HG03378 (cell line): ENCODE measurements around the gene TPCN2.
"Not testable (repeated sequence)": the region's sequence is repeated elsewhere in the genome, so short reads cannot be mapped to it uniquely, and the experiment has no call there.

Source experiments
- ATAC-seq: cut with Tn5 transposase; IDR thresholded peaks from one replicate; pipeline ENCODE4 v1.9.1; 2021; ENCODE audit warnings: mild to moderate bottlenecking, moderate library complexity; ENCODE audit not compliant: unreplicated experiment

Gene TPCN2

DNA sequence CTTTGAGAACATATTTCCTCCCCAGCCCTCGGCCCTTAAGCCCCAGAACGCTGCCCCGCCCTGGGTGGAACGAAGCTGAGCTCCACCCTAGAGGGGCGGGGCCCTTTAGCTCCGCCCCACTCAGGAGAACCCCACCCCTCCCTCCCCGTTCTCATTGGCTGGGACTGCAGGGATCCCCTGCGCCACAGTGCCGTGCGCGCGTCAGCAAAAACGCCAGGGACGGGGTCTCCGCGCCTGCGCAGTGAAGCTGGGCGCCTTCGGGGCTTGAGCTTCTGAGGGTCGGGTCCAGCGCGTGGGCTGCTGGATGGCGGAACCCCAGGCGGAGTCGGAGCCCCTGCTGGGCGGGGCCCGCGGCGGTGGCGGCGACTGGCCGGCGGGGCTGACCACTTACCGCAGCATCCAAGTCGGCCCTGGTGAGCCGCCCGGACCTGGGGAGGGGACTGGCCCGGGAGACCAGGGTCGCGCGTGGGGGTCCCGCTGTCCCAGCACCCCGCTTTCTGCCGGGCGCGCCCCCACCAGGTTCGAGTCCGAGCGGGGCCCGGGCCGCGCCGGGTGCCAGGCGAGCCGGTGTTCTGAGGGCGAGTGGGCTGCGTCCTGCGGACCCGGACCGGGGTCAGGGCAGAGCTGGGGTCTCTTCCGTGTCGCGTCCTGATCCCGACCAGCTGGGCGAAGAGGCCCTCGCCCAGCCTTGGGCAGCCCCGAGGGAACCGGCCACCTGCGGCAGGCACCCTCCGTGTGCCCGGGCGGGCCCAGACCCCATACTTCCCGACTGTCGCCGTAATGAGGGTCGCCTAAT, at the start of gene TPCN2:
TPCN2 (plus strand) TSS at position 239 of the 796 bp plus-strand sequence; CDS start at position 305, 66 bp downstream.
- peak; percentile 68 for ATAC-seq

DNA sequence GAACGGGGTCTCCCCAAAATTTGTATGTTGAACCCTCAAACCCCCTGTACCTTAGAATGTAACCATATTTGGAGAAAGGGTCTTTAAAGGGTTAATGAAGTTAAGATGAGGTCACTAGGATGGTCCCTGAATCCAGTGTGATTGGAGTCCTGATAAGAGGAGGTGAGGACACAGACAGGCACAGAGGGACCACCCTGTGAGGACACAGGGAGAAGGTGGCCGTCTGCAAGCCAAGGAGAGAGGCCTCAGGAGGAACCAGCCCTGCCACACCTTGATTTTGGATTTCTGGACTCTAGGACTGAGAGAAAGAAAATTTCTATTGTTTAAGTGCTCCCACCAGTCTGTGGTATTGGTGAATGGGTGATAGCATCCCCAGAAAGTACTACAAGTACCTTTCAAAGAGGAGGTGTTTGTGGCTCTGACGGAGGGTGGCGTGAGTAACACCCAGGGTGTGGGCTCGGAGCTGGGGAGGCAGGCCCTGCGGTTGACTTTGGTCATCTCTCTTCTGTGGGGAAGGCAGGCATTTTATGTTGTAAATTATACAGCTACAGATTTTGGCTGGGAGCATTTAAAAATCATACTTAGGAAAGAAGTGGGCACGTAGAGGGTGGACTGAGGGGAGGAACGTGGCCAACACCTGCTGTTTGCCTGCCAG, 49.5 kb upstream of the TPCN2 start:
- no peak for ATAC-seq

DNA sequence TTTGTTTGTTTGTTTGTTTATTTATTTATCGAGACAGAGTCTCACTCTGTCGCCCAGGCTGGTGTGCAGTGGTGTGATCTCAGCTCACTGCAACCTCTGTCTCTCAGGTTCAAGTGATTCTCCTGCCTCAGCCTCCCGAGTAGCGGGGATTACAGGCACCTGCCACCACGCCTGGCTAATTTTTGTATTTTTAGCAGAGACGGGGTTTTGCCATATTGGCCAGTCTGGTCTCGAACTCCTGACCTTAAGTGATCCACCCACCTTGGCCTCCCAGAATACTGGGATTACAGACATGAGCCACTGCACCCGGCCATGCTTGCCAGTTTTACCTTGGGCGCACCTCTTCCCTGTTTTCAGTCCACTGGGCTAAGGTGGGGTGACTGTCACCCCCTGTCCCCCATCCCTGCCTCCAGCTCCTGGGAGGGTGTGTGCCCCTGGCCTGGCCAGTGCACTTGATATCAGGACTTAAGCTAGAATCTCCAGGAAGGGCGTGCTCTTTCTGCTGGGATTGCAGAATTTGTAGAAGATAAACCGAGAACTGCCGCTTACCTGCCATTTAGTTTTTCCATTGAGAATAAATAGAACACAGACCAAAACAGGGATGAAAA, 48.9 kb upstream of the TPCN2 start:
- ATAC-seq: not testable (repeated sequence)

DNA sequence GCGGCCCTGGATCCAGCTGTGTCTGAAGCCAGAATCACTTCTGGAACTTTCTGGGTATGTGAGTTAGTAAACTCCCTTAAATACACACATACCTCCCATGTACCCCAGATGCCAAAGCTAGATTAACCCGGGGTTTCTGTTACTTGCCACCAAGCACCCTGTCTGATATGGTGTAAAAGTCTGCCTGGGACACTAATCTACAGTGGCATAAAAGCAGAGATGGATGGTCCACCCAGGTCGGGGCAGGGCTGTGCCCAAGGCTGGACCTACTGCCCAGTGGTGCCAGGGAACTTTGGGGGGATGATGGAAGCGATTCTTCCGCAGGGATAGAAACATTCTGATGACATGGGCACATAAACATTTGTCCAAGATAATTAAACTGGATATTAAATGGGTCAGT, 48.3 kb upstream of the TPCN2 start:
- no peak for ATAC-seq

DNA sequence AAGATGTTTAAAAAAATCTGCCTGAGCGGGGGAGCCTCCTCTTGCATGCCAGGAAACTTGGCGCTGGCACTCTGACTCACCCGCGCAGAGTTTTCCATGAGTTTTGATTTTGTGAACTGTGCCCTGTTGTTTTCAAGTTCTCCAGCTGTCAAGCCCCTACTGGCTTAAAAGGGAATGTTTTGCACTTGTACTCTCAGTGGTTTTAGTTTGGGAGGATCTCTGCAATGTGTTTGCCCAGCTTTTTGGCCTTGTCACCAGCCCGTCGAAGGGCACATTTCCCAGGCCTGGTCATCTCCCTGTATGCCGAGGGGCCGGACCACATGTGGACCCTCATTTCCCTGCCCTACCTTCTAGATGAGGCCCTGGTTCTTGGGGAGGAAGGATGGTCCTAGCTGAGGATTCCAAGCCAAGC, 47.9 kb upstream of the TPCN2 start:
- ATAC-seq: no peak

DNA sequence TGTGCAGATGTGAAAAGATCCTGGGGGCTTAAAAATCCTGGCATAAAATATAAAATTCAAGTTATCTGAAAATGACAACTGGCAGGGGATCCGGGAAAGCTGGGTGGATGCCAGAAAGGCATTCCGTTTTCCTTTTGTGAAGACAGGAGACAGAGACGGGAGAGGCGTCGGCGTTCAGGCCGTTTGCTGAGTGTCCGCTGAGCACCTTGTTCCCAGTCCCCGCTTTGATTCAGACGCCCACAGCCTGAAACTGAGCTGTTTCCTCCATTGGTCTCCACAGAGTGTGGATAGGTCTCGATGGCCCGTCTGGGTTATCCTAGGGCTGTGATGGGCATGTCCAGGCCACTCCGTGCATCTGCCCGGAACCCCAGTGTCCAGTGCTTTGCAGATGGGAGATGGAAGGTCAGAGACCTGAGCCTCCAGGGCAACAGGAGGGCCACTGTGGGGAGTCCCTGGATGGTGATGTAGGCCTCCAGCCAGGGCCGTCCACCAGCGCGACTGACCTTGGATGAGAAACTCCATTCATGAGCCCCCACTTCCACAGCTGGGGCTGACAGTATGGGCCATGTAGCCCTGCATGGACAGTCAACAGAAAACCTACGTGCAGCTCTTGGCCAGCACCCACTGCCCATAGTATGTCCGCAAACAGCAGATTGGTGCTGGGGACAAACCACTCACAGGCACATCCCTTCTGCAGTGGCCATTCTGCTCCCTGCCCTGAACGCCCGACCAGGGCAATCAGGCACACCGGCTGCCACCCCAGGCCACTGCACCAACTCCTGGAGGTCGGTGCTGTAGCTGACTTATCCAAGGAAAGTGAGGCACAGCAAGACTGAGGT, 47.3 kb upstream of the TPCN2 start:
- no peak for ATAC-seq

DNA sequence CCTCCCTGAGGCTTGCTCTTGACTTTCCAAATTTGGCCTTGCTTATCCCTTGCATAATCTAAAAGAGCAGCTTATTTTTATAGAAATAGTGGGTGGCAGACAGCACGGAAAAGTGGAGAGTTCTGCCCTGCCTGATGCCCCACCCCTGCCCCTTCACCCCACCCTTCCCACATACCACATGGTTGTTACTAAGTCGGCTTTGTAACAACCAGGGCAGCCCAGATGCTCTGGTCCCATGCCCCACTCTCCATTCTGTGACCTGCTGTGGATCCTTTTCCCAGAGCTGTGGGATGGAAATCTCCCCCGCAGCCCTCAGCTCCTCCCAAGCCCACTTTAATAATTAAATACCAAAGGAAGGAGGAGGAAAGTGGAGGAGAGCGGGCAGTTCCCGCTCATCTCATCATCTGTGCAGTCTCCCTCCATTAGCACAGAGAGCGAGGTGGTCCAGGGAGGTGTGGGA, 46.6 kb upstream of the TPCN2 start:
- ATAC-seq: no peak

DNA sequence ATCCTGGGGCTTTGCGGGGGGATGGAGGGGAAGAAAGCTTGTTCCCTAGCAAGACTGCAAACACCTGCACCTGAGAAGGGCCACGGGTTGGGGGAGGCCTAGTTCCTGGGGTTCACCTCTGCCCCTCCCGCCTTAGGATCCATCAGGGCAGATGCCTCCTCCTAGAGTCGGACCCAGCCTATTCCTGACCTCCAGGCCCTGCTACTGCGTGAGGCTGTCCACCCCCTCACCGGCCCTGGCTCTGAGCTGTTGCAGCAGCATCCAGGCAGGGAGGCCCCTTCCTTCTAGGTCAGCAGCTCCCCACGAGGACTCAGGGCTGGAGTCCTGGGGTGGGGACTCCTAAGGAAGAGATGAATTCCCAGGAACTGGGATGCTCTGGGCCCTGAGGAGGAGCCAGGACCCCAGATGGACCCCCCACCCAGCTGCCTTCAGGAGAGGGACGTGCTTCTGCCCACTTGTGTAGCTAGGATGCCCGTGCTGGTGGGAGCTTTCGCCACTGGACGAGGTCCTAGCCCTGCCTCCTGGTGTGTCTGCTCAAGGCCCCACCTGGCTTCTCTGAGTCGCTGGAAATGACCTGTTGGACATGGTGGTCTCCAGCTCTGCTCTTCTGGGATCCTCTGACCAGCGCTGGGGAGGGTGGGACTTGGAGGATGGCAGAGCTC, 46.0 kb upstream of the TPCN2 start:
- ATAC-seq: no peak

DNA sequence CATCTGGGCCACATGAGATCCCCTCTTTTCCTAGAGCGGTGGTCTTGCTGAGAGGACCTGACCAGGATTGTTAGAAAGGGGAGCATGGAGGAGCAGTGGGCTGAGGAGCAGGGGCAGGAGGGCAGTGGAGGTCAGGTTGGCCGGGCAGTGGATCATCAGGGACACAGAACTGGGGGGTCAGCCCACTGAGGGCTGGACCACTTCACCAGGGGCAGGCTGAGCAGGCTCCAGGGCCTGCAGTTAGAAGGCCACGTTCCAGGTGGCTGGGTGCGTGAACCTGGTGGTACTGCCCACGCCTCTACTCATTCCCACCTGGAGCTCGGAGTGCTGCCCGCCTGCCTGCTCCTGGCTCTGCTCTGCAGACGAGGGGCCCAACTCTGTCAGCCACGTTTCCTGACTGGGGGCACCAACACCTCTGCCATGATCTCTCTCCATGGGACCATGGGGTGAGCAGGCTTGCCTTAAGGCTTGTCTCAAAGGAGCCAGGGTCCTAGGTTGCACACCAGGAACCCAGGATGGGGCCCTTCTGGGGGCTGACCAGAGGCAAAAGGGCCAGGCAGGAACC, 45.3 kb upstream of the TPCN2 start:
- no peak for ATAC-seq

DNA sequence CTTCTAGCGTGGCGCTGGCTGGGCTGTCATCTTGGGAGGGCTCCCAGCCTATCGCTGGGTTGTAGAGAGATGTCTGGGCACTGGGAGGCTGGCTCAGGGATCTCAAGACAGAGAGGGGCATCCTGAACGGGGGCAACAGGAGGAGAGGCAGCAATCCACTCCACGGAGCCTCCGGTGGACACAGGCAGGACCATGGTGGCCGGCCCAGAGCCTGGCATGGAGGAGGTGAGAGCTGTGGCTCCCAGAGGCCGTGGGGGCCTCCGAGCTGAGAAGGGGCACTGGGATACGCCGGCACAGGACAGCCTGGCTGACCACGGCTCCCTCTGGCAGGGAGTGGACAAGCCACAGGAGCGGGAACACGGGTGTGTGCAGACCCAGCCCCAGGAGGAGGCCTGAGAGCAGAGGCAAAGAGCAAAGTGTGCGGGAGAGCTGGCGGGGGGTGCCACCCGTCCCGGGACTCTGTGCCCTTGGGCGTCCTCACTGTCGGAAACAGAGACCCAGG, 44.8 kb upstream of the TPCN2 start:
- ATAC-seq: no peak

DNA sequence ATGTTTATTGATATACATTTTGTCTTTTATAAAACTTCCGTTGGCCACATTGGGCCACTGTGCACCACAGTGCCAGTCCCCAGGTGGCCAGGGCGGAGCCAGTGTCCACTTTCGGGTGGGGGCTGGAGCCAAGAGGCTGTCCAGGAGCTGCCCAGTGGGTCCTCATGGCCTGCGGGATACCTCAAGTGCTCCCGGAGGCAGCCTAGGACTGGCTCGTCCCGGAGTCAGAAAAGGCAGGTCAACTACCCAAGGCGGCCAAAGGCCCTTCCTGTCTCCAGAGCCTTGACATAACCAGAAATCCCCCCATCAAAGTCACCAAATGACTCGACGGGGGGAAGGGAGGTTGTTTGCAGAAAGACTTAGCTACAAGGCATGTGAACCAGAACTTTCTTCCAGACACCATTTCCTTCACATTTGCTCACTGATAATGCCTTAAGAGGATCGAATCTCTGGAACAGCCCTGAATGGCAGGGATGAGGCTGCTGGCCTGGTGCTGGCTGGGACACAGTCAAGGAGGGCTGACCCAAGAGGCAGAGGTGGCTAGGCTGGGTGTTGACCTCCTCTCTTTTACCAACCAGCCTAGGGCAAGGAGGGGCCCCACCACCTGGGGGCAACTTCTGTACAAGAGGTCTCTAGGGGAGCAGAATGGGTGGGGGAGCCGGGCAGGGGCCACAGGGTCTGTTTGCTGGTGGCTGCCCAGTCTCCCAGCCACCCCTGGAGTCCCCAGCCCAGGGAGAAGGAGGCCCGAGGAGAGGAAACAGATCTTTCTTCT, 44.1 kb upstream of the TPCN2 start:
- no peak for ATAC-seq

DNA sequence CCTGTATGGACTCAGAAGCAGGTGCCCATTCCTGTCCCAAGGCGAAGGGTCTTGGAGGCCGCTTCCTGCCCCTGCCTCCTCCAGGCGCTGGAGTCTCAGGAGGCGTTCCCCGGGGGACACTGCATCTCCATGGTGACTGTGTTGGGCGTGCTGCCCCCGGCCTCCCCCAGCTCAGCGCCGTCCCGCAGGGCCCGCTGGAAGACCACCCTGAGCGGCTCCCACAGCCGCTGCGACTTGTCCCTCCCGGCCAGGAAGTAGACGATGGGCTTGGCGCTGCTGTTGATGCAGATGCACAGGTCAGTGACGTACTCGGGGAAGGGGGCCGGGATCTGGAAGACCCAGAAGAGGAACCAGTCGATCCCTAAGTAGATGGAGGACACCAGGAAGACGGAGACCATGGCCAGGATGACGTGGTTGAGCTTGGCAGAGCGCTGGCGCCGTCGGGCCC, 43.5 kb upstream of the TPCN2 start:
- no peak for ATAC-seq

DNA sequence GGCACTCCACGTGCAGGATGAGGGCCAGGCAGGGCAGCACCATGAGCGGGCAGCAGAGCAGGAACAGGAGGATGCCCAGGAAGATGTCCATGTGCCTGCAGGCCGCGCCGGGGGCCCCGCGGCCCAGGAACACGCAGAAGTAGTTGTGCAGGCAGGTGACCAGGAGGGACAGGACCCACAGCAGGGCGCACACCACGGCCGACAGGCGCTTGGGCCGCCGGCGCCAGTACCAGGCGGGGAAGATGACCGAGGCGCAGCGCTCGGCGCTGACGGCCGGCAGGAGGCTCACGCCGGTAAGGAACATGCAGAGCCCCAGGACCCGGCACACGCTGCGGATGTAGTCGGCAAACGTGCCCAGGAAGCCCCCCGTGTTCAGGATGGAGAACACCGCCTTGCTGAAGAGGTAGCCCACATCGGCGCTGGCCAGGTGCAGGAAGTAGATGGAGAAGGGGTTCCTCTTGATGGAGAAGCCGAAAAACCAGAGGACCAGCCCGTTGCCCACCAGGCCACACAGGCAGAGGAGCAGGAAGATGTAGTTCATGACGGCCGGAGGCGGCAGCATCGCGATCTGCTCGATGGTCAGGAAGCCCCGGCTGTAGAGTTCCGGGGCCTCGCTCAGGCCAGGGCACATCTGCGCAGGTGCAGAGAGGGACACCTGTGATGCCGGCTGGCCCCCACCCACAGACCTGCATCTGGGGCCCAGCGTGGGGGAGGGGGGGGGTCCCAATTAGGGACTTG, 42.9 kb upstream of the TPCN2 start:
- no peak for ATAC-seq

DNA sequence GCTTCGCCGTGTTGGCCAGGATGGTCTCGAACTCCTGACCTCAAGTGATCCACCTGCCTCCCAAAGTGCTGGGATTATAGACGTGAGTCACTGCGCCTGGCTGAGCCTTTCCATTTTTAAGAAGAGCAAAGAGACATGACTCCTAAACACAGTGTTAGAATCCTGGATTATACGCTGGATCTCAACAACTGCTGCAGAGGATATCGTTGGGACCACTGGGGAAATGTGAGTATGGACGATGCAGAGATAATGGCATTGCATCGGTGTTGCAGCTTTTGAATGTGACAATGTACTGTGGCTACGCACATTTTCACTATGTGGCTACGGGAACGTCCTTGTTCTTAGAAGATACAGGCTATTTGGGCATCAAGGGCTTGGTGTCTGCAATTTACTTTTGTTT, 41.9 kb upstream of the TPCN2 start:
- no peak for ATAC-seq

DNA sequence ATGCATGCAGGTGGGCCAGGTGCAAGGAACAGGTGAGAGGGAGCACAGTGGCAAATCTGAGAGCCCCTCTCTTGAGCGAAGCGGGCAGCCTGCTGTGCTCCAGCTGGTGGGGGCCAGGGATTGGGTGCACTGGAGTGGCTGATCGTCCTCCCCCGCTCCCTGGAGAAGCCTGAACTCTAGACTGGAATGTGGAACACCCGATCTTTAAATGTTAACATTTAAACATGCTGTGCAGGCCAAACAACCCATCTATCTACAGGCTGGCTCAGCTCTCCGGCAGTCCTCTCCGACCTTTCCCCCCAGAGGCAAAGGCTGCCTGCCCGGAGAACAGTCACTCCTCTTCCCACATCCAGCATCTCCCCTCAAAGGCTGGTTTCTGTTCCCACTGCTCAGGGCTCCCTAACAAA, 40.8 kb upstream of the TPCN2 start:
- ATAC-seq: no peak

DNA sequence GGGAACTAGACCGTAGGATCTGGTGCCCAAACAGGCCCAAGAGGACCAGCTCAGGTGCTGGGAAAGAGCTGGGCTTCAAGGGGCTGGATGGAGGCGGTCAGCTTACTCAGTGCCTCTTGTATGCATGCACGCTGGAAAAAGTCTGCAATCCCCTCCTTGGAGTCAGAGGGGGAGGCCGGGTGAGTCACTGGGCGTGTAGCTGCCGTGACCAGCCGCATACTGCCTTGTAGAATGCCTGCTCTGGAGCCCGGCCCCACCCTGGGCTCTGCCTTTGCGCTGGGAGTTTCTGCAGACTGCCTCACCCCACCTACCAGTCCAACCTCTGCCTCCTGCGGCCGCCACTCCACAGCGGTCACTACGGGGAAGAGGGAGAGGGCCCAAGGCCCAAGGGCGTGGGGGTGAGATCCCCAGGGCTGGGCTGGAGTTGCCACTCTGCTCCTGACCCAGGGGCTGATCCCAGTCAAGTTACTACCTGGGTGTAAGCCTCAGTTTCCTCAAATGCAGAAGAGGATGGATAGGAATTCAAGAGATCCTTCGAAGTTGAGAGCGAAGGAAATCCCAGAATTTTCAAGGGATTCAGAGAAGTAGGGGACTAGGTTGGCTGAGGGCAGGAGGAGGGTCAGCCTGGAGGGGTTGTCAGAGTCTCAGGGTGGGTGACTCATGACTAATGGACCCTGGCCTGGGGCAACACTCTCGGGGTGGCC, 39.8 kb upstream of the TPCN2 start:
- no peak for ATAC-seq

DNA sequence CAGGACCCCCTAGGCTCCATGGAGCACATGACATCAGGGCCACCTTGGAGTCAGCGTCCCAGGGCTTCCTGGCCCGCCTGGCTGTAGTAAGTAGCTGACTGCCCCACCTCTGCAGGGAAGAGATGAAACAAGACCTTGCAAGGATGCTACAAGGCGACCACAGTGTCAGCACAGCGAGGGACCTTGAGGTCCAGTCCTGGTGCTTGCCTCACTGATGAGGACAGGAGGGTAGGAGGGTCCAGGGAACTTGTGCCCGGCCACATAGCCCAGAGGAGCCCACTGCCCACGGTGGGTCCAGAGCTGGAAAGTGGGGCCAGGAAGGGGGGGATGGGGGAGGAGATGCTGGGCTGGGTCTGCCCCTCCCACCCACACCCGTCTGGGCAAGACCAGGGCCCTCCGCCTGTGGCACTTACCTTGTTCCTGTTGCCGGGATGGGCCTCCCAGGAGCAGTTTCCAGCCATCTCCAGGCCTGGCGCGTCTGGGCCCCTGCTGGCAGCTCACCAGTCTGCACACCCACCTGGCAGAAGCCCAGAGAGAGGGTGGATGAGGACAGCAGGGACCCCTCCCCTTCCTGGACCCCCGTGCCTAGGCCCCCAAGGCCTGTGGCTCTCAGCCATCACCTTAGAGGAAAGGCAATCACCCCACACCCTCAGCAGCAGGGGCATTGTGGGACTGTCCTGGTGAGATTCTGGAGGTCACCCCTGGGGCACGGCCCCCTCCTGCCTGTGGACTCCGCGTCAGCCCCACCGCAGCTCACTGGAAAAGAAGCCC, 39.1 kb upstream of the TPCN2 start:
- ATAC-seq: no peak
